ENCODE data around the gene TP53AIP1. TPM values are rescaled to one million over a fixed set of nuclear protein-coding genes. Genes with fewer than 3 reads are reported as not detected.

The TP53AIP1 gene
- polyA plus RNA-seq, 2 of the 4 experiments (the other 2 are of a cell fraction), result 0.03 to 0.08 TPM

DNA sequence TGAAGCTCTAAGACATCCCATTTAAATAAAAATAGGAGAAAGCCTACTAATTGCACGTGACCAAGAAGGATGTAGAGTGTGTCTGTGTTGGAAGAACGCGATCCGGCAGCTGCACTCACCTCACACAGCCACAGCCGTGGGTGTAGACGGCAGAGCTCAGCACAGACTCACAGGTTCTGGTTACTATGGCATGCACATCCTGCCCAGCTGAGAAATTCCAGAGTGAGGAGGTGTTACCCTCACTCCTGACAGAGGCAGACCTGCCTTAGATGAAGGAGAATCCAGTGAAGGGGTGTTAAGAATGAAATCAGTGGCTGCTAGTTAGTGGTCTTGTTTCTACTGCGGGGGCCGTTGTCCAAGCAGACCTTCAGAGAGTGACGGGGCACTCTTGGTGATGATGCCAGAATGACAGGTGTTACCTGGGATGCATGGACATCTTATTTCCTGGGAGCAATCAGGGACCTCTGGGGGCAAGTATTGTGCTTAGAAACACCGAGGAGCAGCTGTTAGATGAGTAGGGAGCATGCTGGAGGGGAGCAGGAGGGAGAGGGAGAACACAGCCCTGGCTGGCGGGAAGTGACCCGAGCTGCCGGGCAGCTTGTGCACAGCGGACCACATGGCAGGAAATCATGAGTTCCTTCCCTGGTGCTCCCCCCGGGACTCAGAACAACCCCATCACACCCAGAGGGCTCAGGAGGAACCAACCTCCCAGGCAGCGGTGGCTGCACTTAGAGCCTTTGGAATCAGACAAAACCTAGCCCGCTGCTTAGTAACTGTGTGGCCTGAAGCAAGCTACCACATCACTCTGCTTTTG lies 39.2 kb downstream of the TP53AIP1 start:
- peaks cover 8% of the 10 kb centered on the region for H3K4me1 ChIP-seq
- WGBS (ENCODE audit: missing lambda C conversion rate), result 92% methylated on average over 16 of the region's 17 CpGs
- no peak for FAIRE-seq
- H3K9me3 ChIP-seq, result no peaks in the 10 kb centered on the region
- POLR2A ChIA-PET, result no interaction called here
- no peak overlapping the region for H3K4me3 ChIP-seq
- no peak overlapping the region for H3K27ac ChIP-seq
- DNase-seq (ENCODE audit: low read depth in 1 of 2, low spot score in 1 of 2), result no peak
- H3K4me2 ChIP-seq, result no peak overlapping the region
- TF ChIP-seq RNF2 (IDR thresholded peaks at IDR 0.05; ENCODE audit: borderline replicate concordance, low read depth) (no peak), EHF (CRISPR knock-in tag; IDR thresholded peaks at IDR 0.05) (no peak), POLR2AphosphoS2 (conservative IDR thresholded peaks at IDR 0.05; ENCODE audit: low read length) (no peak), NFE2L2 (conservative IDR thresholded peaks at IDR 0.05; ENCODE audit: low read length) (no peak), NPAS2 (CRISPR knock-in tag; IDR thresholded peaks at IDR 0.05; ENCODE audit: borderline replicate concordance) (no peak), RAD21 (conservative IDR thresholded peaks at IDR 0.05 in 1 of 2, IDR thresholded peaks at IDR 0.05 in 1 of 2) (no peak), EP300 (IDR thresholded peaks at IDR 0.05) (no peak), PHF8 (IDR thresholded peaks at IDR 0.05; ENCODE audit: borderline replicate concordance, low read depth) (no peak), CHD4 (IDR thresholded peaks at IDR 0.05; ENCODE audit: borderline replicate concordance) (no peak), KDM5A (IDR thresholded peaks at IDR 0.05) (no peak), MYC (IDR thresholded peaks at IDR 0.05; ENCODE audit: borderline replicate concordance, low read length) (no peak), FOXS1 (CRISPR knock-in tag; IDR thresholded peaks at IDR 0.05) (no peak), RARB (CRISPR knock-in tag; IDR thresholded peaks at IDR 0.05) (no peak)
- TF ChIP-seq, protein P1, sequence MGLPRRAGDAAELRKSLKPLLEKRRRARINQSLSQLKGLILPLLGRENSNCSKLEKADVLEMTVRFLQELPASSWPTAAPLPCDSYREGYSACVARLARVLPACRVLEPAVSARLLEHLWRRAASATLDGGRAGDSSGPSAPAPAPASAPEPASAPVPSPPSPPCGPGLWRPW (IDR thresholded peaks at IDR 0.05), result no peak
- TF ChIP-seq, protein P2, sequence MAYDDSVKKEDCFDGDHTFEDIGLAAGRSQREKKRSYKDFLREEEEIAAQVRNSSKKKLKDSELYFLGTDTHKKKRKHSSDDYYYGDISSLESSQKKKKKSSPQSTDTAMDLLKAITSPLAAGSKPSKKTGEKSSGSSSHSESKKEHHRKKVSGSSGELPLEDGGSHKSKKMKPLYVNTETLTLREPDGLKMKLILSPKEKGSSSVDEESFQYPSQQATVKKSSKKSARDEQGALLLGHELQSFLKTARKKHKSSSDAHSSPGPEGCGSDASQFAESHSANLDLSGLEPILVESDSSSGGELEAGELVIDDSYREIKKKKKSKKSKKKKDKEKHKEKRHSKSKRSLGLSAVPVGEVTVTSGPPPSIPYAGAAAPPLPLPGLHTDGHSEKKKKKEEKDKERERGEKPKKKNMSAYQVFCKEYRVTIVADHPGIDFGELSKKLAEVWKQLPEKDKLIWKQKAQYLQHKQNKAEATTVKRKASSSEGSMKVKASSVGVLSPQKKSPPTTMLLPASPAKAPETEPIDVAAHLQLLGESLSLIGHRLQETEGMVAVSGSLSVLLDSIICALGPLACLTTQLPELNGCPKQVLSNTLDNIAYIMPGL (CRISPR knock-in tag; IDR thresholded peaks at IDR 0.05; ENCODE audit: borderline replicate concordance), result no peak
- TF ChIP-seq, protein P3, sequence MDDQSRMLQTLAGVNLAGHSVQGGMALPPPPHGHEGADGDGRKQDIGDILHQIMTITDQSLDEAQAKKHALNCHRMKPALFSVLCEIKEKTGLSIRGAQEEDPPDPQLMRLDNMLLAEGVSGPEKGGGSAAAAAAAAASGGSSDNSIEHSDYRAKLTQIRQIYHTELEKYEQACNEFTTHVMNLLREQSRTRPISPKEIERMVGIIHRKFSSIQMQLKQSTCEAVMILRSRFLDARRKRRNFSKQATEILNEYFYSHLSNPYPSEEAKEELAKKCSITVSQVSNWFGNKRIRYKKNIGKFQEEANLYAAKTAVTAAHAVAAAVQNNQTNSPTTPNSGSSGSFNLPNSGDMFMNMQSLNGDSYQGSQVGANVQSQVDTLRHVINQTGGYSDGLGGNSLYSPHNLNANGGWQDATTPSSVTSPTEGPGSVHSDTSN (IDR thresholded peaks at IDR 0.05), result no peak
- TF ChIP-seq, protein P4, sequence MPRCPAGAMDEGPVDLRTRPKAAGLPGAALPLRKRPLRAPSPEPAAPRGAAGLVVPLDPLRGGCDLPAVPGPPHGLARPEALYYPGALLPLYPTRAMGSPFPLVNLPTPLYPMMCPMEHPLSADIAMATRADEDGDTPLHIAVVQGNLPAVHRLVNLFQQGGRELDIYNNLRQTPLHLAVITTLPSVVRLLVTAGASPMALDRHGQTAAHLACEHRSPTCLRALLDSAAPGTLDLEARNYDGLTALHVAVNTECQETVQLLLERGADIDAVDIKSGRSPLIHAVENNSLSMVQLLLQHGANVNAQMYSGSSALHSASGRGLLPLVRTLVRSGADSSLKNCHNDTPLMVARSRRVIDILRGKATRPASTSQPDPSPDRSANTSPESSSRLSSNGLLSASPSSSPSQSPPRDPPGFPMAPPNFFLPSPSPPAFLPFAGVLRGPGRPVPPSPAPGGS (IDR thresholded peaks at IDR 0.05), result no peak
- CTCF ChIA-PET, result interaction anchor here (1.0 to 2.5 kb wide), 3 partner anchors 18 to 48 kb away, joined by 3 to 15 read pairs (median 8); no protein-coding TSS in a partner anchor
- no peak for ATAC-seq

DNA sequence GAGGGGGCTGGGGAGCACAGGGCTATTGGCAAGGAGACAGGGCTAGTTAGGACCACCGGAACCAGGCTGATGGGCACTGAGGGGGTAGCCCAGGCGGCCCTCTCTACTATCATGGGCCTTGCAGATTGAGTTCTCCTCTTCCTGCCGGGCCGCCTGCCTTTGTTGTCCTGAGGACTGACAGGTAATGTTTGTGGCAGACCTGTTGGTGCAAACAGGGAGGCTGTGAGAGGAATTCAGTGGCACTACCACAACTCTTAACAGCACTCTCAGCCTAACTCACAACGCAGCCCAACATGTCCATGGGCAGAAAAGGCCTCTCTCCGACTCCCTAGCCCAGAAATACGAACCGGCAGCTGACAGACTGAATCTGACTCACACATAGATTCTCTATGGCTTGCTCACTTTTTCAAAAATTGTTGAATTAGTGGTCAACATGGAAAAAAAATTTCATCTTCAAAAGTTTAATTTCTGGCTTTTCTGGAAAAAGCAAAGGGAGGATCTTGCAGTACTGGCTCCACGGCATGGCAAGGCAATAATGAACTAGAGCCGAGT lies 40.1 kb downstream of the TP53AIP1 start:
- 94% methylated on average over 9 of the region's 10 CpGs for WGBS (ENCODE audit: missing lambda C conversion rate)
- no peak for ATAC-seq

More for the DNA sequence above, 40.1 kb downstream of the TP53AIP1 start:
- CTCF ChIA-PET, result interaction anchor here (1.0 to 2.5 kb wide), 2 partner anchors 18 to 49 kb away, joined by 3 to 15 read pairs; no protein-coding TSS in a partner anchor
- Histone ChIP-seq H3K27ac (no peak overlapping the region), H3K4me3 (no peak overlapping the region), H3K4me2 (no peak overlapping the region), H3K4me1 (no peaks in the 10 kb centered on the region; the same call in 2 of the 3 replicates), H3K9me3 (no peaks in the 10 kb centered on the region)
- FAIRE-seq, result no peak
- no peak for DNase-seq (ENCODE audit: low read depth in 1 of 2, low spot score in 1 of 2)
- POLR2A ChIA-PET, result no interaction called here
- TF ChIP-seq, protein P5, sequence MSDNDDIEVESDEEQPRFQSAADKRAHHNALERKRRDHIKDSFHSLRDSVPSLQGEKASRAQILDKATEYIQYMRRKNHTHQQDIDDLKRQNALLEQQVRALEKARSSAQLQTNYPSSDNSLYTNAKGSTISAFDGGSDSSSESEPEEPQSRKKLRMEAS (IDR thresholded peaks at IDR 0.05), result no peak
- TF ChIP-seq MYC (IDR thresholded peaks at IDR 0.05; ENCODE audit: borderline replicate concordance, low read length), result no peak
- TF ChIP-seq, protein P6, sequence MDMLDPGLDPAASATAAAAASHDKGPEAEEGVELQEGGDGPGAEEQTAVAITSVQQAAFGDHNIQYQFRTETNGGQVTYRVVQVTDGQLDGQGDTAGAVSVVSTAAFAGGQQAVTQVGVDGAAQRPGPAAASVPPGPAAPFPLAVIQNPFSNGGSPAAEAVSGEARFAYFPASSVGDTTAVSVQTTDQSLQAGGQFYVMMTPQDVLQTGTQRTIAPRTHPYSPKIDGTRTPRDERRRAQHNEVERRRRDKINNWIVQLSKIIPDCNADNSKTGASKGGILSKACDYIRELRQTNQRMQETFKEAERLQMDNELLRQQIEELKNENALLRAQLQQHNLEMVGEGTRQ (IDR thresholded peaks at IDR 0.05), result no peak
- no peak for TF ChIP-seq KDM1A (IDR thresholded peaks at IDR 0.05; ENCODE audit: low read depth)
- no peak for TF ChIP-seq NR3C1 (IDR thresholded peaks at IDR 0.05)
- no peak for TF ChIP-seq POLR2AphosphoS2 (conservative IDR thresholded peaks at IDR 0.05; ENCODE audit: low read length)
- TF ChIP-seq, protein P7, sequence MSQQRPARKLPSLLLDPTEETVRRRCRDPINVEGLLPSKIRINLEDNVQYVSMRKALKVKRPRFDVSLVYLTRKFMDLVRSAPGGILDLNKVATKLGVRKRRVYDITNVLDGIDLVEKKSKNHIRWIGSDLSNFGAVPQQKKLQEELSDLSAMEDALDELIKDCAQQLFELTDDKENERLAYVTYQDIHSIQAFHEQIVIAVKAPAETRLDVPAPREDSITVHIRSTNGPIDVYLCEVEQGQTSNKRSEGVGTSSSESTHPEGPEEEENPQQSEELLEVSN (IDR thresholded peaks at IDR 0.05; ENCODE audit: borderline replicate concordance, low read depth), result no peak
- no peak for TF ChIP-seq ESRRA (IDR thresholded peaks at IDR 0.05; ENCODE audit: borderline replicate concordance, low read length)

Measured in A549 (cell line).